HG02623 (cell line): ENCODE measurements around the gene DOP1B.
"Not testable (repeated sequence)": the region's sequence is repeated elsewhere in the genome, so short reads cannot be mapped to it uniquely, and the experiment has no call there.

Experiments used
- ATAC-seq: cut with Tn5 transposase; IDR thresholded peaks from one replicate; pipeline ENCODE4 v1.9.1; 2021; ENCODE audit warnings: moderate library complexity; ENCODE audit not compliant: unreplicated experiment

DOP1B gene

DNA sequence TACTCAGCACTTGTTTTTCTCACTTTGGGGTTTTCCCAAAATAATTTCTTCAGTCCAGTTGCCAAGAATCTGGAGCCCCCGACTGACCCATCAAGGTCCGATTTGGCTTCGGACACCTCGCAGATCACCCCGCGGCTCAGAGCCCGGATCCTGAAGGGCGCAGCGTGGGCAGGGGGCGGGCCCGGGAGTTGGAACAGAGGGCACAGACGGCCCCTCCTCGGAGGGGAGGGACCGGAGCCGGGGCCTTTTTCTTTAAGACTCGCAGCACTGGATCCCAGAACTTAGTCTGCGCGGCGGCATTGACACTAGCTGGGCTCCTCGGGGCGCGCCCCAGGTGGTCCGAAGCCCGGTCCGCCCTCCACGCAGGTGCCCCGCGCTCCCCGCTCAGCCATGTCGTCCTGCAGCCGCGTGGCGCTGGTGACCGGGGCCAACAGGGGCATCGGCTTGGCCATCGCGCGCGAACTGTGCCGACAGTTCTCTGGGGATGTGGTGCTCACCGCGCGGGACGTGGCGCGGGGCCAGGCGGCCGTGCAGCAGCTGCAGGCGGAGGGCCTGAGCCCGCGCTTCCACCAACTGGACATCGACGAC is 21.7 kb upstream of the DOP1B start, which contains the start of gene CBR3:
Gene CBR3, plus strand, starts transcription at position 277 of the 588 bp plus-strand sequence. Its CDS starts 114 bp downstream, at position 391.
- no peak for ATAC-seq

DNA sequence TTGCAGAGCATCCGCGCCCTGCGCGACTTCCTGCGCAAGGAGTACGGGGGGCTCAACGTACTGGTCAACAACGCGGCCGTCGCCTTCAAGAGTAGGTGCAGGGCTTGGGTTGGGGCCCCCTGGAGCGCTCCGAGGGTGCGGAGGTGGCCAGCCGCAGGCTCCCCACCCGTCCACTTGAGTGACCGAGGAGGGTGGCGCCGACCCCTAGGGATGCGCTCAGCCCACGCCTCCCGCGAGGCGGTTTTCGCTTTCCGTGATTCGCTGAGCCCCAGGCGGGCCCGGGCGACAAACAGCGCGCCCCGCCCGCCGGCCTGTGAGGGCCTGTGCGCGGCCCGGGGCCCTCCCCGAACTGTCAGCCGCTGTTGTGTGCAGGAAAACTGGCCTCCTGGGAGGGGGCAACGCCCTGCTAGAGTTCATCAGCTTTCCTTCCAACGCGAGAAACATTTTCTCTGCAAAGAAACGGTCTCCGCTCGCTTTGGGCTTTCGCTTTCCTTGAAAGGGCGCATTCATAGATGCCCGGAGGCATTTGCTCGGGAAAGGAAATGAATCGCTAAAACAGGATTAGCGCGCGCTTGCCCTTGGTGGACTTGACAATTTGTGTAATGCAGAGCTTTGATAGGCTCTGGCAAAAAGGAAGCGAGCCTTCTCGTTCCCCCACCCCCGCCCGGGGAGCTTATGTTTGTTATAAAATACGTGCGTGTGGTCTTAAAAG is 21.1 kb upstream of the DOP1B start:
- ATAC-seq: no peak

DNA sequence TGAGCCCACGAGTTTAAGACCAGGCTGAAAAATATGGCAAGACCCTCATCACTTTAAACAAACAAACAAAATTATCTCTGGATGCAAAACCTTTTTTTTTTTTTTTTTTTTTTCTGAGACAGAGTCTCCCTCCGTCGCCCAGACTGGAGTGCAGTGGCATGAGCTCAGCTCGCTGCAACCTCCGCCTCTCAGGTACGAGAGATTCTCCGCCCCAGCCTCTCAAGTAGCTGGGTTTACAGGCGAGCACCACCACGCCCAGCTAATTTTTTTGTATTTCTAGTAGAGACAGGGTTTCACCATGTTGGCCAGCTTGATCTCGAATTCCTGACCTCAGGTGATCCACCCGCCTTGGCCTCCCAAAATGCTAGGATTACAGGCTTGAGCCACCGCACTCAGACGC is 16.8 kb upstream of the DOP1B start:
- ATAC-seq: not testable (repeated sequence)

DNA sequence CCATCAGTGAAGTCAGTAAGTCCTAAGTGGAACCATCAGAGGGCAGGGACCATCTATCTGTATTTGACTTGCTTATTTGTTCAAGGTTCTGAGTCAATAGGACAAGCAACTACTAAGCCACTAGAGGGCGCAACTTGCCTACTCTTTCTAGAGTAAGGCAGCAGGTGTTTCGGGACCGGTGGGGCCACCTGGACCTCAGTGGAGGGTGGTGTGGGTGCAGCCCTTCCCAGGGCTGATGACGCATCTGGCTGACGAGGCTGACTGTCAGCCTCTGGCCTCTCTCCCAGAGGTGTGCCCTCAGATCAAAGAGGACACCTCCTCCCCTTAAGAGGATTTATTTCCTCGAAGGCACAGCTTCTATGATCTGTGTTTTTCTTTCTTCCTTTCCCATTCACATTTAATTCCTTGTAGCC is 15.1 kb upstream of the DOP1B start:
- ATAC-seq: no peak

DNA sequence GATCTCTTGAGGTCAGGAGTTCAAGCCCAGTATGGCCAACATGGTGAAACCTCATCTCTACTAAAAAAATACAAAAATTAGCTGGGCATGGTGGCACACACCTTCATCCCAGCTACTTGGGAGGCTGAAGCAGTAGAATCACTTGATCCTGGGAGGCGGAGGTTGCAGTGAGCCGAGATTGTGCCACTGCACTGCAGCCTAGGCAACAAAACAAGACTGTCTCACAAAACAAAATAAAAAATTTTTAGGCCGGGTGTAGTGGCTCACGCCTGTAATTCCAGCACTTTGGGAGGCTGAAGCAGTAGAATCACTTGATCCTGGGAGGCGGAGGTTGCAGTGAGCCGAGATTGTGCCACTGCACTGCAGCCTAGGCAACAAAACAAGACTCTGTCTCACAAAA is 12.4 kb upstream of the DOP1B start:
- ATAC-seq: not testable (repeated sequence)

DNA sequence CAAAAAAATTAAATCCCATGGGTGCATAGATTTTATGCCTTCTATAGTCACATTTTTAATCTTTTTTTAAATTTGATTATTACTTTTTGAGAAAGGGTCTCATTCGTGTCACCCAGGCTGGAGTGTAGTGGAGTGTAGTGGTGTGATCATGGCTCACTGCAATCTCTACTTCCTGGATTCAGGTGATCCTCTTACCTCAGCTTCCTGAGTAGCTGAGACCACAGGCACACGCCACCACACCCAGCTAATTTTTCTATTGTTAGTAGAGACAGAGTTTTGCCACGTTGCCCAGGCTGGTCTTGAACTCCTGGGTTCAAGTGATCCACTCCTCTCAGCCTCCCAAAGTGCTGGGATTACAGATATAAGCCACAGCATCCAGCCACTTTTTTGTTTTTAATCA is 11.4 kb upstream of the DOP1B start:
- ATAC-seq: no peak

DNA sequence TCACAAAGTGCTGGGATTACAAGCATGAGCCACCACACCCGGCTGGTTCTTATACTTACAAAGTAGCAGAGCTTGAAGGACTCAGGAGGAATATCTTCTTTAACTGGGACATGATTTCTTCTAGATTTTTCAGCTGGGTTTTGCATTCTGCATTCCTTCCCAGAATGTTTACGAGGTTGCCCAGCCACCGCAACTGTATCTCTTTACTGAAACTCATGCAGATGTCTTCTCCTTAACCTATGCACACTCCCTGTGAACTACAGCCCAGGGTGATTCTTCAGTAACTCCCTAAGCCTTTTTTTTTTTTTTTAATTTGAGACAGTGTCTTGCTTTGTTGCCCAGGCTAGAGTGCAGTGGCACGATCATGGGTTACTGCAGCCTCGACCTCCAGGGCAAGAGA is 8.7 kb upstream of the DOP1B start:
- ATAC-seq: no peak

DNA sequence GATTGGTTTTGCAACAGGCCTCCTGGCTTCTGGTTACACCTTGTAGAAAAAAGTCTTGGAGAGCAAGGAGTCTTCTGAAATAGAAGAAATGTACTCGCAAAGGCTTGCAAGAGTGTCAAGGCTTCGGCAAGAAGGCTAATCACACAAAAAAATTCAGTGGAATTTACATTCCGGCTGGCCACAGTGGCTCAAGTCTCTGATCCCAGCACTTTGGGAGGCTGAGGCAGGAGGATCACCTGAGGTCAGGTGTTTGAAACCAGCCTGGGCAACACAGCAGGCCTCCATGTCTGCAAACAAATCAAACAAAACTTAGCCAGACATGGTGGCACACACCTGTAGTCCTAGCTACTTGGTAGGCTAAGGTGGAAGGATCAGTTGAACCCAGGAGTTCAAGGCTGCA is 7.7 kb upstream of the DOP1B start:
- no peak for ATAC-seq

DNA sequence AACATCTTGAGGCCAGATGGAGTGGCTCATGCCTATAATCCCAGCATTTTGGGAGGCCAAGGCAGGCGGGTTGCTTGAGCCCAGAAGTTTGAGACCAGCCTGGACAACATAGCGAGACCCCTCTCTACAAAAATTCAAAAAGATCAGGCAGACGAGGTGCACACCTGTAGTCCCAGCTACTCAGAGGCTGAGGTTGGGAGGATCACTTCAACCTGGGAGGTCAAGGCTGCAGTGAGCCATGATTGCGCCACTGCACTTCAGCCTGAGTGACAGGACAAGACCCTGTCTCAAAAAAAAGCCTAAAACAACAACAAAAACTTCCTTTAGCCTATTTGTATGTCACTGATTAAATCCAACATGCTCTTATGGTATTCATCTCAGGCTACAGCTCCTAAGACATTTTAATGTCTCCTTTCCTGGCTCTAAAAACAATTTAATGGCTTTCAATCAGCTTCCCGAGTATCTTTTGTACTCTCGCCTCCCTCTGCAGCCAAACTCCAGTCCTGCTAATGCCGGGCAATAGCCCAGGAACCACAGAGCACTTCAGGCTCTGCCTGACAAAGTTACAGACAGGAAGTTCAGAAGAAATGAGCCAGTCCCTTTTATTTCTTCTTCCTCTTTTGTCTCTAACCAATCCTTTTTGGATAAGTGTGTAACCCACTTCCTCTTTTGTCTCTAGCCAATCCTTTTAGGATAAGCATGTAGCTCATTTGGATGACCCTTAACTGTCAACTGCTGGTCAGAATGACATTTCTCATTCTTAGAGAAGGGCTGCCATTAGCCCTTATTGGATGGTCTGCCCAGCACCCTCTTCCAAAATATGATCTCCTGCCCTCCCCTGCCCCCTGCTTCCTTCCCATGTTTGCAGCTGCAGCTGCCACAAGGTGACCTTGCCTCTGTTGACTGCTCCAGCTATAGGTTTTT is 6.6 kb upstream of the DOP1B start:
- ATAC-seq: no peak

DNA sequence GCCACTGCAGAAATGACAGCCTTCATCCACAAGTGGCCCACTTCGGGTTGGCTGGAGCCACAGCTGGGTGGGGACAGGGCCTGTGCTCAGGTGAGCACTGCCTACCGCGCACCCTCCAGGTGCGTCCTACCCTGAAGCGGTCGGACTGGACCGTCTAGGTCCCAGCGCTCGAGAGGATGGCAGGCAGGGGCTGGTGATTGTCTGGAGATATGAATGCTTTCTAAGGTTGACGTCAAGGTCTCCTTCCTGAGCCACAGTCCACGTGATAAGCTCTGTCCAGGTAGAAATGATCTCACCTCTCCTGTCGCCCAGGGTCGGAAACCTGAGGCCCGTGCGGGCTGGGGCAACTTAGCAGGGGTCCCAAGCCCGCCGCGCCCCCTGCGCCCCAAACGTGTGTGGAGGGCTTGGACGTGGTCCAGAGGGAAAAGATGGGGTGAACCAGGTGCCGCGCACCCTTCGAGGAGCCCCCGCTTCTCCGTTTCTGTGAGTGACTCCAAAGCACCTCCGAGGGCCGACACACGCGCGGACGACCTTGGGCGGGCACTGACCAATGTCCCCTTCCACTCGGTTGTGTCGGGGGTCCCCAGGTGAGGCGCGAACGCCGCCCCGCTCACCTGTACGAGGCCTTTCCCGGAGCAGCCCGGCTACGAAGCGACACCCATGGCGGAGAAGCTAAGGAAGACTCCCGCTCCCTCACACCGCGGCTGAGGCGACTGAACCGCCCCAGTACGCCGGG is 853 bp upstream of the DOP1B start:
- ATAC-seq: no peak

DNA sequence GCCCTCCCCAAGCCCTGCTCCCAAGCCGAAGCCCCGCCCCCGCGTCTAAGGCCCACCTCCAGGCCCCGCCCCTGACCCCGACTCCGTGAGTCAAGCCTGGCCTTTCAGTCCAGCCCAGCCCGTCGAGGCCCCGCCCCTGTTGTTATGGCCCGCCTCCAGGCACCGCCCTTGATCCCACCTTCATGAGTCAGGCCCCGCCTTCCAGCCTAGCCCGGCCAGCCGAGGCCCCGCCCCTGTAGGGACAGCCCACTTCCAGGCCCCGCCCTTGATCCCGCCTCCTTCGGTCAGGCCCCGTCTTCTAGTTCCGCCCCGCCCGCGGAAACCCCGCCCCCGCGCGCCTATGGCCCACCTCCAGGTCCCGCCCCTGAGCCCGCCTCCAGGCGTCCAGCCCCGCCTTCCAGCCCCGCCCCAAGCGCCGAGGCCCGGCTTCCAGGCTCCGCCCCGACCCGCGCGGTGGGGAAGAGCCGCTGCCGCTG is 247 bp upstream of the DOP1B start:
- ATAC-seq: peak; percentile 85

DNA sequence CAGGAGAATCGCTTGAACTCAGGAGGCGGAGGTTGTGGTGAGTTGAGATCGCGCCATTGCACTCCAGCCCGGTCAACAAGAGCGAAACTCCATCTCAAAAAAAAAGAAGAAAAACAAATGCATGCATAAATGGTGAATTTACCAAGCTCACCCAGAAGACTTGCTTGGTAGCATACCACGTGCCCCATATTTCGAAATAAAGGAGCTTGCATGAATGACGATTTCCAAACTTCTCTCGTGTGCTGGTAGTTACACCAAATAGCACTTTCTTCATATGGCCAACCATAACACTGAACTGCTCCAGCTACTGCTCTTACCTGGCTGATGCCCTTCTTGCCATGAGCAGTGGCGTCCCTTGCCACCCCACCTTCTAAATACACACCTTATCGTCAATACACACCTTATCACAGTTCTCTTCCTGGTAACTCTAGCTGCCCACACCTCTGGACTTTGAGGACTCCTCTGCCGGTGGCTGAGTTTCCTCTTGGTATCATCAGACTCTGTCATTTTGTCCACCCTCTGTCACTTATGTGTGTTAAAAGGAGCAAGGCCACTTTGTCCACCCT is 2.8 kb downstream of the DOP1B start:
- ATAC-seq: no peak

DNA sequence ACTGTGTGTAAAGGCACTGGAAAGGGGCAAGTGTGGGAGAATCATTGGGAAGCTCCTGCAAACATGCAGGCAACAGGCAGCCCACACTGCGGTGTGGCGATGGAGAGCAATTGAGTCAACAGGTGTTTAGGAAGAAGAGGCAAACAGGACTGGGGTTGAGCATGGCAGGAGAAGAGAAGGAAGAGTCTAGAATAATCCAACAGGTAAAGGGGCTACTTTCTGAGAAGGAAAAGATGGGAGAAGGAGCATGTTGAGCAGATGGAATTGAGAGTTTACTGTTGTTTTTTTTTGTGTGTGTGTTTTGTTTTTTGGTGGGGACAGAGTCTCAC is 4.2 kb downstream of the DOP1B start:
- ATAC-seq: no peak

DNA sequence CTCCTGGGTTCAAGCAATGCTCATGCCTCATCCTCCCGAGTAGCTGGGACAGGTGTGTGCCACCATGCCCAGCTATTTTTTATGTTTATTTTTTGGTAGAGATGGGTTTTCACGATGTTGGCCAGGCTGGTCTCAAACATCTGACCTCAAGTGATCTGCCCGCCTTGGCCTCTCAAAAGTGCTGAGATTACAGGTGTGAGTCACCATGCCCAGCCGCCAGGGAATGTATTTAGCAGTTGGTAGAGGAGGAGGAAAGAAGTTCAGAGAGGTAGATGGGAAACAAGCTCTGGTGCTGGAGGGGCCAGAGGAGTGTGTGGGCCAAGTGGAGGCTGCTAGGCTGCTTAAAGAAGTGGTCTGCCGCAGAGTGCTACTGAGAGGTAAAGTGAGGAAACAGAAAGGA is 6.0 kb downstream of the DOP1B start:
- no peak for ATAC-seq

DNA sequence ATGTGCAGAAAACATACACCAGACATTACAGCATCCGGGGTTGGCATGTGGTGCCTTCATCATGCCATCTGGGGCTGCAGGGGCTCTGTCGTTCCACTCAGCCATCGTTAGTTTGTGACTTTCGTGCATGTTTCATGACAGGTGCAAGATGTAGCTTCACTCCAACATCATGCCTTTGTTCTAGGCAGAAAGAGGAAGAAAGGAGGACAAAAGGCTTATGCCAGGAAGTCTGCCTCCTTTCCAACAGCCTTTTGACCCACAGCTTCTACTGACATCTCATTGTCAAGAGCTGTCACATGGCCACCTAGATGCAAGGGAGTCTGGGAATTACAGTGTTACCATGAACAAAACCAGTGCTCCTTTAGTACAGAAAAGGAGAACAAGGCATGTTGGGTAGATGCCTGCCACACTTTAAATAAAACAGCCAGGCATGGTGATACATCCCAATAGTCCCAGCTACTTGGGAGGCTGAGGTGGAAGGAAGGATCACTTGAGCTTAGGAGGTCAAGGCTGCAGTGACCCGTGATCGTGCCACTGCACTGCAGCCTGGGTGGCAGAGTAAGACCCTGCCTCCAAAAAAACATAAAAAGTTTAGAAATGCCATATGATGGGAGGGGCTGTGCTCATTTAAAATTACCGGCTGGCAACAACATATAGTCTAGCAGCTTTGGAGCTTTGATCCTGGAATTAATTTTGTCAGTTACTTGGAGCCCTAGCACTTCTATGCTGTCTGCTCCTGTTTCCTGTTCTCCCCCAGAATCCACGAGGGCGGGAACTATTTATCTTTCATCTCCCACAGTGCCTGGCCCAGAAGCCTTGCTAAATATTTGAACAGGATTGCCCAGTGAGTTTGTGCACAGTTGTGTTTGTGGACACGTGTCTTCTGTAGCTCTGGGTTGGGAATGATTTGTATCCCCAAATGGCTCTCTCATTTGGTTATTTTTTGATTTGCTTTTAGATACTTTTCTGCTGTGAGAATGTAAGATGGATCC is 7.4 kb downstream of the DOP1B start:
- no peak for ATAC-seq

DNA sequence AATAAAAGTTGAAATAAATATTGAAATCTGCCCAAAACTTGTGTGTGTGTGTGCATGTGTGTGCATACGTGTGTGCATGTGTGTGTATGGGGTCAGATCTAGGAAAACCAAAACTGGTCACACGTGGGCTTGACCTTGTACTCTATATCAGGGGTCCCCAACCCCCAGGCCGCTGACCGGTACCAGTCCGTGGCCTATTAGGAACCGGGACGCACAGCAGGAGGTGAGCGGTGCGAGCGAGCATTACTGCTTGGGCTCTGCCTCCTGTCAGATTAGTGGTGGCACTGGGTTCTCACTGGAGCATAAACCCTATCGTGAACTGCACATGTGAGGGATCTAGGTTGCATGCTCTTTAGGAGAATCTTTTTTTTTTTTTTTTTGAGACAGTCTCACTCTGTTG is 8.7 kb downstream of the DOP1B start:
- ATAC-seq: no peak

DNA sequence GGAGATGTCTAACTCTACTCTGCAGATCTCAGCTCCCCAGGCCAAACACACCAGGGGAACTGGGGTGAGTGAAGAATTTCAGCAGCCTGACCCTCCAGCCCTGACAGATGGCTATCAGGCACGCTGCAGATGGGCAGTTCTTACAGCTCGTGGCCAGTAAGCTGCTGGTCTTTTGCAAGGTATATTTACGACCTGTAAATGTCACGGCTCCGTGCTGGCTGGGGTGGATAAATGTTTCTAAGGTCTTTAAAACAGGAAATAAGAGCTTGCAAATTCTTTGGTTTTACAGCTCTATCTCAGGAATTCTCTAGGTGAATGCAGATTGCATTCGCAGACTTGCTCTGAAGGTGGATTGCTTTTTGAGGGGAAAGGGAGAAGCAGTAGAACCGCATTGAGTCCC is 10.1 kb downstream of the DOP1B start:
- ATAC-seq: no peak

DNA sequence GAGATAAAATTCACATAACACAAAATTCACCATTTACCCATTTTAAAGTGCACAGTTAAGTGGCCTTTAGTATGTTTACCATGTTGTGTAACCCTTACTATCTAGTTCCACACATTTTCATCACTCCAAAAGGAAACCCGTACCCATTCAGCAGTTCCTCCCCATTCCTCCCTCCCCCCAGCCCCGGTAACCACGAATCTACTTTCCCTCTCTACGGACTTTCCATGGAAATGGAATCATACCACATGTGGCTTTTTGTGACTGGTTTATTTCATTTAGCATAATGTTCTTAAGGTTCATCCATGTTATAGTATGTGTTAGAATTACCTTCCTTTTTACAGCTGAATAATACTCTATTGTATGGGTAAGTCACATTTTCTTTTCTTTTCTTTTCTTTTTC is 10.9 kb downstream of the DOP1B start:
- no peak for ATAC-seq

DNA sequence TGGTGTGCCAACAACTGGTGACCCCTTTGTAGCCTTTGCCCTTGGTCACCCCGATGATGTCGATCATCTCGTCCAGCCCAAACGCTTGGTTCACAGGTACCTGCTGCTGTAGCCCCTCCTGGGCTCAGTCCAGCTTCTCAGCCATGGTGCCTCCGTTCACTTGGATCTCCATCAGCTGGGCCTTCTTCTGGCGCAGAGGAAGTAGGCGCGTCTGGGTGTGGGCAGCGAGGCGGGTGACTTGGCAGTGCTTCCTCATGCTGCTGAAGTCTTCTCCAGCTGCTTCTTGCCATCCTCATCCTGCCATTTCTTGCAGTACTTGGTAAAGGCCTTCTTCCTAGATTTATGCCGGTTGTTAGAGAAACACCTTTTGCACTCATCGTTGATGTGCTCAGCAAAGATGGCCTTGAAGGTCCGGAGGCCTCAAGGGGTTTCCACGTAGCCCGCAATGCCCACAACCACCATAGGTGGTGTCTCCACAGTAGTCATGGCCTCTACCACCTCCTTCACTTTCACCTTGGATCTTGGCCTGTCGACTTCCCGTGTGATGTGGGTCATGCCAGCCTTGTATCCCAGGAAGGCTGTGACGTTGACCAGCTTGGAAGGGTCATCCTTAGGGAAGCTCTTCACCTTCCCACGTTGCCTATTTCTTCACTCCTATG is 13.0 kb downstream of the DOP1B start:
- no peak for ATAC-seq
